OCI-LY1 (cell line): ENCODE measurements around the gene MARK2.
A peak's percentile ranks its signal among the peaks of the same experiment; 100 is the strongest.

Experiments used
- H2AFZ ChIP-seq: fragments of 200-600 bp; sonication (generic), shearing (Covaris generic); 2 replicates; pipeline ENCODE4 v1.6.0; 2014; ENCODE audit warnings: antibody characterized with exemption, mild to moderate bottlenecking, low read length
- H3F3A ChIP-seq: fragments of 200-600 bp; sonication (generic), shearing (Covaris generic); 2 replicates; pipeline ENCODE4 v1.6.0; 2014; ENCODE audit warnings: mild to moderate bottlenecking, antibody characterized with exemption, low read length, moderate library complexity; ENCODE audit not compliant: insufficient read depth
- H3K27ac ChIP-seq: fragments of 200-600 bp; sonication (generic); 2 replicates; pipeline ENCODE4 v1.5.1; 2014; ENCODE audit warnings: low read length, mixed run types, mild to moderate bottlenecking, low read depth; ENCODE audit not compliant: poor library complexity, severe bottlenecking
- H3K27me3 ChIP-seq: fragments of 200-600 bp; sonication (generic); 2 replicates; pipeline ENCODE4 v1.6.0; 2014; ENCODE audit warnings: antibody characterized with exemption, mild to moderate bottlenecking, low read length, moderate library complexity; ENCODE audit not compliant: insufficient read depth
- H3K36me3 ChIP-seq: fragments of 200-600 bp; sonication (generic); 2 replicates; pipeline ENCODE4 v1.6.1; 2014; ENCODE audit warnings: mild to moderate bottlenecking, antibody characterized with exemption, low read length, moderate library complexity, mixed read lengths; ENCODE audit not compliant: insufficient read depth
- H3K4me1 ChIP-seq: fragments of 200-600 bp; sonication (generic); 2 replicates; pipeline ENCODE4 v1.5.1; 2014; ENCODE audit warnings: mild to moderate bottlenecking, low read length, moderate library complexity; ENCODE audit not compliant: insufficient read depth, severe bottlenecking
- H3K4me2 ChIP-seq: fragments of 200-600 bp; sonication (generic), shearing (Covaris generic); 2 replicates; pipeline ENCODE4 v1.6.1; 2014; ENCODE audit warnings: low read length
- H3K4me3 ChIP-seq: fragments of 200-600 bp; sonication (generic); 2 replicates; pipeline ENCODE4 v1.5.1; 2014; ENCODE audit warnings: low read length, low read depth, mild to moderate bottlenecking, mixed read lengths; ENCODE audit not compliant: poor library complexity, severe bottlenecking
- H3K79me2 ChIP-seq: fragments of 200-600 bp; shearing (Covaris generic); 2 replicates; pipeline ENCODE4 v1.6.1; 2016; ENCODE audit warnings: mixed run types, low read length, mixed read lengths; ENCODE audit not compliant: insufficient read depth
- H3K9ac ChIP-seq: fragments of 200-600 bp; sonication (generic), shearing (Covaris generic); 2 replicates; pipeline ENCODE4 v1.6.1; 2014; ENCODE audit warnings: mild to moderate bottlenecking, low read length, mixed read lengths
- H3K9me2 ChIP-seq: fragments of 200-600 bp; sonication (generic), shearing (Covaris generic); 2 replicates; pipeline ENCODE4 v1.6.1; 2014; ENCODE audit warnings: low read depth, mild to moderate bottlenecking, low read length, mixed read lengths
- H3K9me3 ChIP-seq: fragments of 200-600 bp; shearing (Covaris generic); 2 replicates; pipeline ENCODE4 v1.6.1; 2014; ENCODE audit warnings: low read length, mixed read lengths
- H4K20me1 ChIP-seq: fragments of 200-600 bp; sonication (generic), shearing (Covaris generic); 2 replicates; pipeline ENCODE4 v1.6.0; 2016; ENCODE audit warnings: mild to moderate bottlenecking, low read length; ENCODE audit not compliant: insufficient read depth
- EZH2 ChIP-seq: fragments of 200-600 bp; sonication (generic), shearing (Covaris generic); IDR thresholded peaks from 2 replicates; pipeline ENCODE4 v1.8.0; 2017; ENCODE audit warnings: borderline replicate concordance, mixed run types, mild to moderate bottlenecking, antibody characterized with exemption, low read length, moderate library complexity, mixed read lengths
- TF ChIP-seq, protein P1 (sequence below): fragments of 200-600 bp; sonication (generic), shearing (Covaris generic); IDR thresholded peaks from 2 replicates; pipeline ENCODE4 v1.5.1; 2017; ENCODE audit warnings: mild to moderate bottlenecking, antibody characterized with exemption, low read length, moderate library complexity, mixed read lengths

The MARK2 gene

DNA sequence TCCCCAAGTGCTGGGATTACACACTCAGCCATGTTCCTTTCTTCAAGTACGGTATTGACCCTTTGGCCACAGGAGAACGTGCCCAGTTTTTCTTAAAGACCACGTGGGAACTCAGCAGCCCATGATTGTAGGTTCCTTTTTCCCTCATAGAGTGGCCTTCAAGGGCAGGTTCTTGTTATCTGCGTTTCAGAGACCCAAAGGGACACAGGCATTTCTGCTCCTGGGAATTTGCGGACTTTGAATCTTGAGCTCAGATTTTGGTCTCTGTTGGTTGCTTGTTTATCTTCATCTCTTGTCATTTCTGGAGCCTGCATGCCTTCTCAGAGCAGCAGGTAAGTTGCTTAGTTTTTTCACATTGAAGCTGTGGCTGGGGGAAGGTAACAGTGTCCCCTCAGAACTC, 12.0 kb downstream of the MARK2 start:
- no peak overlapping the region for H3K4me3 ChIP-seq
- no peaks in the 10 kb centered on the region for H3K9me2 ChIP-seq
- peaks cover 13% of the 10 kb centered on the region for H3K4me1 ChIP-seq
- no peak overlapping the region for H2AFZ ChIP-seq
- no peaks in the 10 kb centered on the region for H3K9me3 ChIP-seq
- peak overlapping the region; percentile 13 for H3K27ac ChIP-seq
- H3K27me3 ChIP-seq = no peaks in the 10 kb centered on the region
- no peaks in the 10 kb centered on the region for H4K20me1 ChIP-seq
- TF ChIP-seq, protein P1, sequence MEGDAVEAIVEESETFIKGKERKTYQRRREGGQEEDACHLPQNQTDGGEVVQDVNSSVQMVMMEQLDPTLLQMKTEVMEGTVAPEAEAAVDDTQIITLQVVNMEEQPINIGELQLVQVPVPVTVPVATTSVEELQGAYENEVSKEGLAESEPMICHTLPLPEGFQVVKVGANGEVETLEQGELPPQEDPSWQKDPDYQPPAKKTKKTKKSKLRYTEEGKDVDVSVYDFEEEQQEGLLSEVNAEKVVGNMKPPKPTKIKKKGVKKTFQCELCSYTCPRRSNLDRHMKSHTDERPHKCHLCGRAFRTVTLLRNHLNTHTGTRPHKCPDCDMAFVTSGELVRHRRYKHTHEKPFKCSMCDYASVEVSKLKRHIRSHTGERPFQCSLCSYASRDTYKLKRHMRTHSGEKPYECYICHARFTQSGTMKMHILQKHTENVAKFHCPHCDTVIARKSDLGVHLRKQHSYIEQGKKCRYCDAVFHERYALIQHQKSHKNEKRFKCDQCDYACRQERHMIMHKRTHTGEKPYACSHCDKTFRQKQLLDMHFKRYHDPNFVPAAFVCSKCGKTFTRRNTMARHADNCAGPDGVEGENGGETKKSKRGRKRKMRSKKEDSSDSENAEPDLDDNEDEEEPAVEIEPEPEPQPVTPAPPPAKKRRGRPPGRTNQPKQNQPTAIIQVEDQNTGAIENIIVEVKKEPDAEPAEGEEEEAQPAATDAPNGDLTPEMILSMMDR = no peak
- TF ChIP-seq EZH2 = no peak
- peak overlapping the region; percentile 31; the same call in 1 of the 2 replicates for H3K4me2 ChIP-seq
- no peaks in the 10 kb centered on the region for H3F3A ChIP-seq
- H3K79me2 ChIP-seq = peaks cover 71% of the 10 kb centered on the region
- peaks cover 29% of the 10 kb centered on the region for H3K36me3 ChIP-seq
- H3K9ac ChIP-seq = no peak overlapping the region

DNA sequence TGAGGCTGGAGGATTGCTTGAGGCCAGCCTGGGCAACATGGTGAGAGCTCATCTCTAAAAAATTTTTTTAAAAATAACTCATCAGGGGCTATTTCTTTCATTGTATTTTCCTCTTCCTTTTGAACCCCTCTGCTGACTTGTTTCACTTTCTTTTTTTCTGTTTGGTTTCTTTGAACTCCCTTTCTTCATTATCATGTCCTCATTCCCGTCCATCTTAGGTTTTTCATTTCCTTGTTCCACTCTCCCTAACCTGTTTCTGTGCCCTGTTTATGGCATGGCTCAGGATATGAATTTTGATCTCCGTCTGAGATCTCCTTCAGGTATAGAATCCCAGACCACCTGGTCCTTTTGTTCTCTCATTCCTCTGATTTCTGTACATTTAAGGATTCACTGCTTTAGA, 12.5 kb downstream of the MARK2 start:
- peaks cover 25% of the 10 kb centered on the region for H3K36me3 ChIP-seq
- no peak overlapping the region for H3K4me3 ChIP-seq
- H3F3A ChIP-seq = no peaks in the 10 kb centered on the region
- H3K9me2 ChIP-seq = no peaks in the 10 kb centered on the region
- no peak for TF ChIP-seq EZH2
- TF ChIP-seq, protein P1 = no peak
- no peaks in the 10 kb centered on the region for H3K27me3 ChIP-seq
- no peaks in the 10 kb centered on the region for H3K9me3 ChIP-seq
- peak overlapping the region; percentile 13 for H3K27ac ChIP-seq
- peak overlapping the region; percentile 31; the same call in 1 of the 2 replicates for H3K4me2 ChIP-seq
- no peaks in the 10 kb centered on the region for H4K20me1 ChIP-seq
- H3K79me2 ChIP-seq = peaks cover 72% of the 10 kb centered on the region
- no peak overlapping the region for H2AFZ ChIP-seq
- peaks cover 13% of the 10 kb centered on the region for H3K4me1 ChIP-seq
- no peak overlapping the region for H3K9ac ChIP-seq

DNA sequence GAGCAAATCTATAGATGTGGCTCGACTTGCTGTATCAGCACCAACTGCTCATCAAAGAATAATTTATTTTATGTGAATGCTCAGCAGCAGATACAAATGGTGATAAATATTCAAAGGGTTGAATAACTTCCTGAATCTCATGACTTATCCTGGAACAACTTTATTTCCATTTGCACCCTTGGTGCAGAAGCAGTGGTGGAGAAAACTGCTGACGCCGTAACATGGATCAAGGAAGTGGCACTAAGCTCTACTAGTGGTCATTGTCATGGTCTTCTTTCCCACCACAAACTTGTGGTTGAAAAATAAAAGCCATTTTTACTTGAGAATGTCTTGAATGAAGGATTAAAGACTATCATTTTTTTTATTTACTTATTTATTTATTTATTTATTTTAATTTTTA, 14.6 kb downstream of the MARK2 start:
- Histone ChIP-seq H4K20me1 (no peaks in the 10 kb centered on the region), H3K9ac (no peak overlapping the region), H3K4me1 (peaks cover 13% of the 10 kb centered on the region), H3K36me3 (peaks cover 25% of the 10 kb centered on the region), H3K9me3 (no peaks in the 10 kb centered on the region), H3K27ac (no peak overlapping the region), H3K79me2 (peaks cover 68% of the 10 kb centered on the region), H3F3A (no peaks in the 10 kb centered on the region), H3K4me3 (no peak overlapping the region), H2AFZ (no peak overlapping the region), H3K9me2 (no peaks in the 10 kb centered on the region), H3K4me2 (no peak overlapping the region), H3K27me3 (no peaks in the 10 kb centered on the region)
- TF ChIP-seq EZH2 = no peak
- TF ChIP-seq, protein P1 = no peak
